ENCODE results near the gene GPC6.
A peak's percentile ranks its signal among the peaks of the same experiment; 100 is the strongest.
"Not testable (repeated sequence)": the region's sequence is repeated elsewhere in the genome, so short reads cannot be mapped to it uniquely, and the experiment has no call there.

The GPC6 gene

DNA sequence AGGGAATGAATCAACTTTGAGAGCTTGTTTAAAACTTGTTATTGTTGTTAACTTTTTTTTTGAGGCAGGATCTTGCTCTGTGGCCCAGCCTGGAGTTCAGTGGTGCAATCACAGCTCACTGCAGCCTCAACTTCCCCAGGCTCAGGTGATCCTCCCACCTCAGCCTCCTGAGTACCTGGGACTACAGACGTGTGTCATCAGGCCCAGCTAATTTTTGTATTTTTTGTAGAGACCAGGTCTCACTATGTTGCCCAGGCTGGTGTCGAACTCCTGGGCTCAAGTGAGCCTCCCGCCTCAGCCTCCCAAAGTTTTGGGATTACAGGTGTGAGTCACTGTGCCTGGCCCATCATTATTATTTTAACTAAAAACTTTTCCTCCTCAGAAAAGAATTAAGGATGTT lies 1117.1 kb downstream of the GPC6 start:
- FAIRE-seq: not testable (repeated sequence)

DNA sequence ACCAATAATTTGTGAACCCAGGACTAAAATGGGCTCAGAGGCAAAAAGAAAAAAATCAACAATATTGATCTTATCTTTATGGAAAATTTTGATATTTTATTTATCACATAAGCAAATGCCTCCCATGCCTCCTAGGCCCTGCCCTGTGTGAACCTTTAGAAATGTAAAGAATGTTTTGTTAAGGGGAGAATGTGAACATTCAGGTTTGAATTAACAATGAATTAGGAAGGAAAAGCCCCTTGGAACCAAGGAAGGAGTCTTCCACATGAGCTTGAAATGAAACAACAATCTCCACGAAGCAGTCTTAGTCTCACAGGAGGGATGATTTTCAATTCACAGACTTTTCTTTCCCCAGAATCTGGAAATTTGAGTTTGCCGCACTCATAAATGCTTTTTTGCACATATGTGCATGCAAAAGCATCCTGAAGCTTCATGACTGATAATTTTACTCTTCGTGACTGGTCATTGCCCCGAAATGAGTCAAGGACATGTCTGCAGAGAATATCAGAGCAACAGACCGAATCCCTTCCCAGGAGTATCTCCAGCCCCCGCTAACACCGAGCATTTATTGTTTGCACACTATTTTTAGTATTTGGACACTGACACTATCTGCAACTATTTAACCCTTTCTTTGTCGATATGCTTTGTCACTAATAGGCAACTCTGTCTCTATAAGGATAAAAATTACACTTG lies 1117.7 kb downstream of the GPC6 start:
- FAIRE-seq: no peak

DNA sequence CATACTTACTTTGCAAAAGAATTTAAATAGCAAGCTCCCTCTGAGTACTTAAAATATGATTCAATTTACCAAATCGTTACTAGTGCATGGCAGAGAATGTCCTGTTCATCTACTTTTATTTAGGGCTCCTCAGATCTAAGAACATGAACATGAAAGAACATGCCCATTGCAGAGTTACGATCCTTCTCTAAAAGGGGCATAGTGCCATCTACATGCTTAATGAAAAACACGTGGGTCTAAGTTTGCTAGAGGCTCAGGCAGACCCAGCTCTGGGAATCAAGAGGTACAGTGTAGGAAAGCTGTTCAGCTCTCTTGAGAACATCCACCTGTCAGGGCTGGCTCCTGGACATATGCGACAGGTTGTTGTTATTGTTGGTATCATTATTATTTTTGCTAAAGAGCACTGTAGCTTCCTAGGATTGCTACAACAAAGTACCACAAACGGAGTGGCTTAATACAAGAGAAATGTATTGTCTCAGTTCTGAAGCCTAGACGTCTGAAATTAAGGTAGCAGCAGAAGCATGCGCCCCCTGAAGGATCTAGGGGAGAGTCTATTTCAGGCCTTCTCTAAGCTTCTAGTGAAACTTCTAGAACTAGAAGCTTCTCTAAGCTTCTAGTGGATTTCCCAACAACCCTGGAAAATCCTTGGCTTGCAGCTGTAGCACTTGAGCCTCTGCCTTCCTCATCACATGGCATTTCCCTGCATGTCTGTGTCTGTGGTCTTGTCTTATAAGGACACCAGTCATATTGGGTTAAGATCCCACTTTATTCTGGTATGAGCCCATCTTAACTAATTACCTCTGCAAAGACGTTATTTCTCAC lies 1119.0 kb downstream of the GPC6 start:
- FAIRE-seq: no peak

DNA sequence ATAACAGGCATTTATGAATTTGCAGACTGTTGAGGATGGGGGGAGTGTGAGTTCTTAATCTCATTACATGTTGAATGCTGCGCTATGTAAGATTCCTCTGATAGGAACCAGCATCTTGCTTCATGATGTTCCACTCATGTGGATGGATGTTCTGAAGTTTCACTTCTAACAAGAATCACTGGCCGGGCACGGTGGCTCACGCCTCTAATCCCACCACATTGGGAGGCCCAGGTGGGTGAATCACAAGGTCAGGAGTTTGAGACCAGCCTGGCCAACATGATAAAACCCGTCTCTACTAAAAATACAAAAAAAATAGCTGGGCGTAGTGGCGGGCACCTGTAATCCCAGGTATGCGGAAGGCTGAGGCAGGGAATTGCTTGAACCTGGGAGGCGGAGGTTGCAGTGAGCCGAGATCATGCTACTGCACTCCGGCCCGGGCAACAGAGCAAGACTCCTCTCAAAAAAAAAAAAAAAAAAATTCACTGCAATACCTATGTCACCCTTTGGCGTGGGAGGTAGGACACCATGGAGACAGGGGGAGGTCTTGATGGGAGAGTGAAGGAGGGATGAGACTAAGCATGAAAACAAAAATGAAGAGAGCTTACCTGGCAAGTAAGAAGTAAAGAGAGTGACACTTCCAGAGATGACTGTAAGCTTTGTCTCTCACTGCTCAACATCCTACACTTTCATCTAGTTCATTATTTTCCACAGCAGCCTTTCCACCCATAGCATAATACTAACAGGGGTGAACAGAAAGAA lies 1119.8 kb downstream of the GPC6 start:
- no peak for FAIRE-seq

DNA sequence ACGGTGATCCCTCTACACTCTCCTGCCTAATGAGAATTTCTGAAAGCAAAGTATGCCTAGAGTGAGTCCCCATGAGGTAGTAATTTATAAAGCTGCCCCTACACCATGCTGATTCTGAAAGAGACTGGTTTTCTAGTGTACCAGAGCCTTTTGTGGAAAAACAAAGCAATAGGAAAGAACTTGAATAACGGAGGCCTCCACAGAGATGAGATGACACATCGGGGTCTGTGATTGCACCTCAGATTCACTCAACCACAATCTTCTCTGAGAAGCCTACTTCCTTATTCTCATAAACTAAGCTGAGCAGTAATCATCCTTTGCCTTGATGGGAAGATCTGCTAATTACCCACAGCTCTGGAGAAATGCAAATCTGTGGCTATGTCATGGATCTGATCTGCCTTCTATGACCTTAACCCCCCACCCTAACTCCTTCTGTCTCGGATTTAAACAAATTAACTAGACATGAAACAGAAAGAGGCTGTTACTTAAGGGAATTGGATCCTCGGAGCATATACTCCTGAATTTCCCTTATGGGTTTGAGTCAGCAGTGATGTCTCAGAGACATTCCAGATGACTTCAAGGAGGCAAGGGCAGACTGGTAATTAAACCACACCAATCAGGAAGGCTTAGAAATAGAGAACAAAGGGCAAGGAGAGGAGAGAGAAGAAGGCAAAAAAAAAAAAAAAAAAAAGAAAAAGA lies 1124.8 kb downstream of the GPC6 start:
- FAIRE-seq: no peak

DNA sequence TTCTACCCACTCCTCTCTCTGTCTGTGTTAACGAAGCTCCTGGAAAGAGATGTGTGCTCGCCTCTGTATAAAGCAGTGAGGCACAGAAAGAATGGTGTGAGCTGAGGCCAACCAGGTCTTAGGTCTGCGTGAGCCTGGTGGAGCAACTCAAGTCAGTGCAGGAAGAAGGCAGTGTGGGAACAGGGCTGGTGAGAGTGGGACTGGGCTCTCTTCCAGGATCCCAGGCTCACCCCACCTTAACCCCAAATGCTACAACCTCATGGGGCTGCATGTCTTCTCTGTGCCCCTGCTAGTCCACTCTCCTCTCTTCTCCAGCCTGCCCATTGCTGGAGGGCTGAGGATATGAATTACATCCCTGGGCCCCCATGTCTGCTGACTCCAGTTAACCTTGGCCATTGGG lies 1125.5 kb downstream of the GPC6 start:
- FAIRE-seq: no peak

DNA sequence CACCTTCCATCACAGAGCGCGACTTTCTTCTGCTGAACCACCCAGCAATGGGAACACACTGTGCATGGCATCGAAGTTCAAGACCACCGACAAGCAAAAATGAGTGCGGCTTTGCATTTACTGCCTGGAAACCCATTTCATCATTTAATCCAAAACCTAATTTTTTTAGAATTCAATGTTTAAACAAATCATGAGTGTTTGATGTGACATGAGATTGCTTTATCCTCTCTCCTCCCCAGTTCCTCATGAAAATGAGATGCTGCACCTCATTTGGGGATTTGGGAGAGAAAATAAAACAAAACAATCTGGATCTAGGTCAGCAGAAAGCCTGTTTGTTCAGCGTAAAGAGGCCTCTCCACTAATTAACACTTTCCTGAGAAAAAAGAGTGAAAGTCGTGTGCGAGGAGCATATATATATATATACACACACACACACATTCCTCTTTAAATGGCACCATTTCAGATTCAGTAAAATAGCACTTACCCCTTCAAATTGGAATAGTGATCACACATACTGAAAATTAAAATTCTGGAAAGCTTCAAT lies 1126.6 kb downstream of the GPC6 start:
- no peak for FAIRE-seq

DNA sequence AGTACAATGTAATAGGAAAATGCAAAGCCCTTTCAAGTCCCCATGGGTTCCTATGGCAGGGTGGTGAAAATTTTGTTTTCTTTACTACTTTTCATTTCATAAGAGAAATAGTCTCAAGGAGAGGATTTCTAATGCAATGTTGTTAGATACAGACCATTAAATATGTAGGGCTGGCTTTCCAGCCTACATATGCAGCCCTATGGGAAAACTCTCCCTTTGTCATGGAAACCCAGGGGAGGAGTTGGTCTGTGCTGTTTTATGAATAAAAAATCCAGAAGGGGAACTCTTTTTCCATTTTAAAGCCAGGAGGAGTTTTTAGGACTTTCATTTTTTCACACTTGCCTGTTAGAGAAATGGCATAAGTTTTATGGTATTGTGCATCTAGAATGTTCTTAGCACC lies 1133.3 kb downstream of the GPC6 start:
- no peak for FAIRE-seq

DNA sequence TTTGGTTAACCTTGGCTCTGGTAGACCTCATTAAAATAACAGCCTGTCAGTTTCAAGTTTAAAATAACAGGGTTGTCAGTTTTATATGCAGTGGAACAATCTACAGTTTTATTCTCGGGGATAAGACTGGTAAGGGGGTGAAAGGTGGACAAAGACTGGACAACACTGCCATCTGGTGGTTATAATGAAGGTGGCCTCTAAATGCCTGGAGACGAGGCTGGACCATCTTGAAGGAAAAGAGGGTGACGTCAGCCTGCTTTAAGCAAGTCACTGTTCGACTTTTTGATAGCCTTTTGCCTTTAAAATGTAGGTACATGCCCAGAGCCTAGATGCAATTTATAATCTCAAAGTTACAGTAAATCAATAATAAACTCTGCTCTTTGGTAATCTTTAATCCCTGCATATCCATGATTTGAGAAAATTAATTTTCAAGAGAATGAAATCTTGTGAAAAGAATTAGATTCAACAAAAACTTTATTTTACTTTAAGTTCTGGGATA lies 1135.9 kb downstream of the GPC6 start:
- FAIRE-seq: peak; percentile 89

DNA sequence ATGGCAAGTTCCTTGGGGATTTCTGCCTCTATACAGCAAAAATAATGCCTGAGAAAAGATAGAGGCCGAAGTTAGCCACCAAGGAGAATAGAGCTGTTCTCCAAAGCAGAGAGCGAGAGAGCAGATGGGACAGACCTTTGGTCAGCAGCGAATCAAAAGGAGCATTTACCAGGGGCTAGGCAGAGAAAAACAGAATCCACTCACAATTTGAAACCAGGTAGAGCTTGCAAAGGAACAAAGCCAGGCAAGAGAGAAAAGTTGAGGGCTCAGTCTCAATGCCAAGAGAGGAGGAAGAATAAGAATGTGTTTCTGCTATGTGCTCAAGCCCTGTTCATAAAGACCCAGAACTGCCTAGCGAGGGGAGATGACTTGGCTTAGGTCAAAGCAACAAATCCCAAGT lies 1140.1 kb downstream of the GPC6 start:
- FAIRE-seq: no peak

DNA sequence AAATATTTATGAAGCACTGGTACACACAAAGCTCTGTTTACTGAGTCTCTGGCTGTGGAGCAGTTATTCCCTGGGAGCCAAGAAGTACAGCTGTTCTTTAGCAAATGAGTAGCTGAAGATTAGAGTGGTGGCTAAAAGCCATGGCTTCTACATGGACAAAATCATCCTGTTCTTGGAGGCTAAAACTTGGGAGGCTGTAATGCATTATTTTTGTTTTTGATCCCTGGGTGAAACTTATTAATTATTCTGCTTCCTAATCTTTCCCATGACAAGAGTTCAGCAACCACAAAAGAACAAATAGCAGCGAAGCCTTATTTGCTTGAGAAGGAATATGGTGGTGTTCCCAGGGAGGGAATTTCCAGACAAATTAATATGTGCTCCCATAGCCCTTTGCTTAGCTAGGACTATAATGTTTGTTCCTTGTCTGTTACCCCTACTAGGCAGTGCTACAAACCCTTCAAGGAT lies 1143.4 kb downstream of the GPC6 start:
- FAIRE-seq: no peak

DNA sequence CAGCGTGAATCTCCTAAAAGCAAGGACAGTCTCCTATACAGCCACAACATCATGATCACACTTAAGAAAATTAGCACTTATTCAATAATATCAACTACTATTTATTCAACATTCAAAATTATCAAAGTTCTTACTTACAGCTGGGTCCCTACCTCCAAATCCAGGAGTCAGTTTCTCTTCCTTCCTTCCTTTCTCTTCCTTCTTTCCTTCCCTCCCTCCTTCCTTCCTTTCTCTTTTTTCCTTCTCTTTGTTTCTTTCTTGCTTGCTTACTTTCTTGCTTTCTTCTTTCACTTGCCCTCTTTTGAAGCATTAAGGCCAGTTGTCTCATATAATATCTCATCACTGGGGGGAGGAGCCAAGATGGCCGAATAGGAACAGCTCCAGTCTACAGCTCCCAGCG lies 1145.2 kb downstream of the GPC6 start:
- no peak for FAIRE-seq

DNA sequence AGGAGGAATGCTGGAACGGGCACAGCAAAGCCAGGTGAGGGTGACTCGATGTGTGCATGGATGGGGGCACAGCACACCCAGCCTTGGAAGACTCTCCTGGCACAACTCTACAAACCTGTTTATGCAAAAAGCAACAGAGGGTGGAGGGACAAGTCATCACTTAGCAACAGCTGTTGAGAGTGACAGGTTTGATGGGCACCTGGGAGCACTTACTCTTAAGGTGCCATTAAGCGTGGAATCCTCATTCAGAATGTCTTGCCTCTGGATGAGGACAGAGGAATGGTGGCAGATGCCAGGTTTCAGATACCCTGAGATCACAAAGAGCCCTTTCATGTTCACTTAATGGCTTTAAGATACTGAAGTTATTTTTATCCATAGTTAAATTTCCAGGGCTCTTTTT lies 1155.9 kb downstream of the GPC6 start:
- FAIRE-seq: no peak

DNA sequence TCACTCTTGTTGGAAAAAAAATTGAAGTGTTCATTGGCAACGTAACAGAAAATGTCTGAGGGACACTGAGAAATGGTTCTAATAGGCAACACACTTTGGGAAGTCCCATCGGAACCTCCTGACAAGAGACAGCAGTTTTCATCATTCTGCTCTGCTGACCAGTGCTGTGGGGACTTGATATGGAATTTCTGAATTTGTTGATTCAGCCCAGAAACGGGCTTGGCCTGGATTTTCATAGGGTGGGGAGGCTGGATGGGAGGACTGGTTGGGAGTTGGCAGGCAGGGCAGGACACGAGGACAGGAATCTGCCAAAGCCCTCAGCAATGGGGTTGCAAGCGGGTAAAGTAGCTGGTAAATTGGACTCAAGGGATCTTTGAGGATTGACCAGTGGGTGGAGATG lies 1156.4 kb downstream of the GPC6 start:
- no peak for FAIRE-seq

DNA sequence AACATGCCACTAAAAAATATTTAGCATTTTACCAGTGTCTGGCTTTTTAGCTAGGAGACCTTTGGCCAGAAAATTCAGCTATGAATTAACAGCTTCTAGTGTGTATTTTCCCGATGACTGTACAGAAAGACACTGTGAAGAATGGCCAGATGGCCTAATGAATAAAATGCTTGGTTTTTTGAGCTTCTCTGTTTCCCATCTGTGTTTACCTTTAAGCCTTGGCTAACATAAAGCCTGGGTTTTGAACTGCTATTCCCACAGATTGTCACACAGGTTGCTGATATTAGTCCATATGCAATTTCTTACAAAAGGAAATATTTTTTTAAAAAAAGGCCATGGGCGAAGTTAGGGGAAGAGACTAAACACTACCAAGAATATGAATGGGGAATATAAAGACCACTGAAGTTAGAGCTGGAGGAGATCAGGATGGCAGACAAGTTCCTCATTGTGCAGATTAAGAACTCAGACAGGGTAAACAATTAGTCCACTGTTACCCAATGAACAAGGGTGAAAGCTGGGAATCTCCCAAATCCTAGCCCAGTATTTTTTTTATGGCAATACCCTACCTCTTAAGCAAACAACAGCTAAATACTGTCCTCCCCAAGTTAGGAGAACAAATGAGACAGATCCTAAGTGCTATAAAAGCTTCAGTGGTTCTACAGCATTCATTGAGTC lies 1157.8 kb downstream of the GPC6 start:
- FAIRE-seq: no peak

DNA sequence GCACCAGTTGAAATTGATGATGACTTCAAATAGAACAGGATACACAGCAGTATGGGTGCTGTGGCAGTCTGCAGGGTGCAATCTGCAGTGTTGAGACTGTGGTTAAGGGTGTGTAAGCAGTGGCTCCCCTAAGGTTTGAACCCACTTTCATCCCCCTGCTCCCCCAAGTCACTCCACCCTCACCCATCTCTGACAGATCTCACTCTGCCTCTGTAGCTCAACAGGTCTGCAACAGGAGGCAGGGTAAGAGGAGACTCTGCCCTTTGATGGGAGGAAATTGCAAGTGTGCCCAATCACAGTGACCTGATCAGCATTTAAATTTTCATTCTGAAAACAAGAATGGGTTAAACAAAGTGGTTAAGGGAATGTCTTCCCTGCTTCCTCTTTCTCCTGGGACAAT lies 1160.4 kb downstream of the GPC6 start:
- no peak for FAIRE-seq

DNA sequence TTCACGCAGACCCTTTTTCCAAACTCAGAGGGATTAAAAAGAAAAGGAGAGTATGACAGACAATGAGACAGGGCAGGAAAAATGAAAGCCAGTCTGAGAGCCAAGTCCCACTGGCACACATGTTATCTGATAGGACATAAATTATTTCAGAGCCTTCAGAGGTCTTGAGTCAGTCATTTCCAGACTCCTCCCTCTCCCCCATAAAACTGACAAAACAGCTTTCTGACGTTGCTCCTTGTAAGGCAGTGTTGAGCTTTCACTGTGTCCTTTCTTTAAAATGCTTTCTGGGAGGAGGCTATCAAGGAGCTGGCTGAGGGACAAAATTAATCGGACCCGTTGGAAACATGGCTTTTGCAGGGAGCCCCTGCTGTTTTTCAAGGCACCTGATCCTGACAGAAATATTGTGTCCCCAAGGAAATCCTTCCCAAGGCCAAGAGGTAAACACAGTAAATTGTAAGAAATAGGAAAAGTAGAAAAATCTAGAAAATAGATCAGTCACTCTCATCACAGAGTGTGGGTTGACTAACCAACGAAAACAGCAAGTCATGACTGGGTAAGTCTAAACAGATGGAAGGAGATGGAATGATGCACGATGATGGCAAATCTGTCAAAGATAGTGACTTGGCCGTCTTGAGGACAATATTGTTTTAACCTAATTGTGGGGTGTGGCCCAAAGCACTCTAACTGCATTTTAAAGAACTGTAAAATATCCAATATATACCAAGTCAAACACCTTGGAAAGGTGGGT lies 1163.2 kb downstream of the GPC6 start:
- no peak for FAIRE-seq

DNA sequence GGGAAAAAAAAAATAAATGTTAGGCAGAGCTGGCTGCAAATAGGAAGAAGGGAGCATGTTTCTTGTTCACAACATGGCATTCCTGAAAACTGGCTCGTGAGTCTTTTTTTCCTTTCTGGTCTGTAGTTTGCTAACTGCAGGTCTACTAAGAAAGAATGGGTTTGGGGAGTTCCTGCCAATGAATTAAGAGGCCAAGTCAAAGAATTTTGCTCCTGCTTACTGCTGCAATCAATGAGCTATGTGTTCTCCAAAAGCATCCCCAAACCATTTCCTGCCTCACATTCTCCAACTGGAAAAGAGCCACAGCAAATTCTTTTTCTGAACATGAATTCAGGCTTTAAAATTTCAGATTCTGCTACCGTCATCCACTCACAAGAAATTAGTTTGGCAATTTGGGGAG lies 1164.3 kb downstream of the GPC6 start:
- no peak for FAIRE-seq

DNA sequence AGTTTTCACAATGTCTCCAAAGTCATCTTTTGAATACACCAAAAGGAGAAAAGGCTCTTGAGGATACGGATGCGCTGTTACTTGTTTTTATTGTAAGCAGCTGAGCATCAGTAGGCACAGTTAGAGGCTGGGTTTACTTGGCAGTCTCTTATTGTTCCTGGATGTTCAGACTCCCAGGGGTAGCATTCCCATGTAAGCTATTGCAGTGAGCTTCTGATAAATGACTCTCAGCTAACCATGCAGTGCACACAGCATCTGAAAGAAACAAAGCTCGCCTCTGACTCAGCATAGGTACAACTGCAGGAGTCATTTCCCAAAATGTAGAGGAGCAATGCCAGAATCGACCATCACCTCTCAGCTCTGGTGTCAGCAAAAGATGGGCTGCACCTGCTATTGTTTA lies 1168.1 kb downstream of the GPC6 start:
- FAIRE-seq: no peak

DNA sequence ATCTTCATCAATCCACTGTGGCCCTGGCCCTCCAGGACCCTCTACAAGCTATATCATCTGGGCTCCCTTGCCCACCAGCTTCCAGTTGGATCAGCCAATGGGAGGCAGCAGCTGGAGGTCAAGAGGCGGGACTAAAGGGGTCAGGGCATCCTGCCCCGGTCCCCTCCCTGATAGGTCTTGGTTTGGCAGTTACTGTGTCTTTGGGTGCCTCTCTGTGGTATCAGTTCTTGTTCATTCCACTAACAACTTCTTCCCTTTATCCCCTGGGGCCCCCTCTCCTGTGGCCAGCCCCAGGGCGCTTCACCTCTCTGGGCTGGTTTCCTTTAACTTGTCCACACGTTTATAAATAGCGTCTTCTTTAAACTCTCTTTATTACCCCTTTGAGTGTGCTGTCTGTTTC lies 1169.3 kb downstream of the GPC6 start:
- FAIRE-seq: no peak

DNA sequence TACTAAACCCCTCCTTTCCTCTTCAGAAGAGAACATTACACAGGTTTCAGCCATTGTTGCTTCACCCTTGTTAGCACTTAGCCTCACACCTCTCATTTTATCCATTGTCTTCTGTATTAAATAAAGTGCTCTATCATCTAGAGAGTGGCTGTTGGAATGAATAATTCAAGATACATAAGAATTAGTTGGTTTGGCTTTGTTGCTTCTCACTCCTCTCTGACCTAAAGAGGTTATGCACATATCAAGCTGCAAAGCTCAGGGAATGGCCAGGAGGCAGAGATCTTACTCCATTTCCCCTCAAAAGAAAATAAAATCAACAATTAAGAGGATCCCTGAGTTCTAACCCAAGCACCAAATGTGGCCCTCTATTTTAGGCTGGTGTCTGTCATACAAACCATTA lies 1173.2 kb downstream of the GPC6 start:
- FAIRE-seq: no peak
